T47D (cell line): ENCODE measurements around the gene TPRA1.

Experiments
- DNase-seq, 2 experiments: peaks; one replicate each; pipeline versions ENCODE4 v3.0.0 to v3.0.0-alpha.2; 2011 to 2012; ENCODE audit warnings: low read depth in 1 of 2, low spot score in 1 of 2
- JUND ChIP-seq: IDR thresholded peaks from 2 replicates; pipeline ENCODE4 v1.6.1; 2012; ENCODE audit warnings: low read depth
- in situ Hi-C: cut with HindIII; loops from 2 replicates; pipeline ENCODE4 v1.10.0; 2016; ENCODE audit warnings: low sequenced_read_pairs, low pct_unique_long_range_greater_than_20kb

The TPRA1 gene

GRCh38 chr3:127544192-127544802, 46.2 kb downstream of the TPRA1 start:
- in situ Hi-C loops, result no loop called here
- TF ChIP-seq JUND, result no peak
- DNase-seq, result peak; percentile 83 to 92

GRCh38 chr3:127543441-127543840, 47.1 kb downstream of the TPRA1 start:
- in situ Hi-C loops, result no loop called here
- TF ChIP-seq JUND, result no peak
- DNase-seq, result no peak

GRCh38 chr3:127542441-127542952, 48.0 kb downstream of the TPRA1 start:
- in situ Hi-C loops, result no loop called here
- TF ChIP-seq JUND, result no peak

GRCh38 chr3:127541320-127541719, 49.2 kb downstream of the TPRA1 start:
- no peak for DNase-seq
- in situ Hi-C loops, result no loop called here
- no peak for TF ChIP-seq JUND

More at GRCh38 chr3:127542441-127542952, 48.0 kb downstream of the TPRA1 start:
- DNase-seq, result peak; percentile 23 to 31

GRCh38 chr3:127539366-127540060, 51.0 kb downstream of the TPRA1 start:
- no peak for TF ChIP-seq JUND
- DNase-seq, result no peak
- in situ Hi-C loops, result no loop called here

GRCh38 chr3:127538569-127538968, 52.0 kb downstream of the TPRA1 start:
- TF ChIP-seq JUND, result no peak
- DNase-seq, result no peak
- in situ Hi-C loops, result no loop called here

- DNase-seq, result no peak
- in situ Hi-C loops, result no loop called here
- no peak for TF ChIP-seq JUND
These were observed 53.4 kb downstream of the TPRA1 start for GRCh38 chr3:127536830-127537812.

- no peak for TF ChIP-seq JUND
- in situ Hi-C loops, result no loop called here
- DNase-seq, result peak in 1 of 2 experiments; percentile 13
These were observed 54.4 kb downstream of the TPRA1 start for GRCh38 chr3:127535901-127536829.

- TF ChIP-seq JUND, result no peak
- DNase-seq, result no peak
- in situ Hi-C loops, result no loop called here
These were observed 55.3 kb downstream of the TPRA1 start for GRCh38 chr3:127535106-127535785.

GRCh38 chr3:127534564-127534963, 56.0 kb downstream of the TPRA1 start:
- TF ChIP-seq JUND, result no peak
- in situ Hi-C loops, result no loop called here
- DNase-seq, result no peak

GRCh38 chr3:127534161-127534451, 56.4 kb downstream of the TPRA1 start:
- no peak for DNase-seq
- in situ Hi-C loops, result no loop called here
- no peak for TF ChIP-seq JUND
